Endometrium (tissue), 2 donors: ENCODE results near the gene BNC2.

ENCODE experiments used
- FAIRE-seq: peaks from 2 replicates; lab custom pipeline; 2012; peaks lifted over from hg19 to GRCh38; lab: Jason Lieb, UNC
- donor health status: control.
- donor health status: control.

BNC2 gene

GRCh38 chr9:16869882-16870595, 431 bp downstream of the BNC2 start:
- no peak for FAIRE-seq

- FAIRE-seq, result no peak
These were observed 1.2 kb downstream of the BNC2 start for GRCh38 chr9:16869131-16869881.

DNA sequence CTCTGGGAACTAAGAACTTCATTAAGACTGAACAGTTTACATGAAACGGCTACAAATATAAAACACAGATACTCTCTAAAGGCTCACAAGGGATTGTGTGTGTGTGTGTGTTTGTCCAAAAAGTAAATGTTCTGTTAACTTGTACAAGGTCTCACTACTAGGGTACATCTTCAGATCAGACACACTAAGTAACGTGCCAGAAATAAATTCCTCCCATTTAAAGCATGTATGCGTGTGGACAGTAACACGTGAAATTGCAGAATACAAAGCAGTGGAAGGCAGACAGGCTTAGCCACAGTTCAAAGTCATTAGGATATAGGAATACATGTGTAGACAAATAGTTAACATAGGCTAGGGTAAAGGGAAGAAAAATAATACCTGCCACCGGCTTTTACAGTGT, 1.8 kb downstream of the BNC2 start:
- no peak for FAIRE-seq

DNA sequence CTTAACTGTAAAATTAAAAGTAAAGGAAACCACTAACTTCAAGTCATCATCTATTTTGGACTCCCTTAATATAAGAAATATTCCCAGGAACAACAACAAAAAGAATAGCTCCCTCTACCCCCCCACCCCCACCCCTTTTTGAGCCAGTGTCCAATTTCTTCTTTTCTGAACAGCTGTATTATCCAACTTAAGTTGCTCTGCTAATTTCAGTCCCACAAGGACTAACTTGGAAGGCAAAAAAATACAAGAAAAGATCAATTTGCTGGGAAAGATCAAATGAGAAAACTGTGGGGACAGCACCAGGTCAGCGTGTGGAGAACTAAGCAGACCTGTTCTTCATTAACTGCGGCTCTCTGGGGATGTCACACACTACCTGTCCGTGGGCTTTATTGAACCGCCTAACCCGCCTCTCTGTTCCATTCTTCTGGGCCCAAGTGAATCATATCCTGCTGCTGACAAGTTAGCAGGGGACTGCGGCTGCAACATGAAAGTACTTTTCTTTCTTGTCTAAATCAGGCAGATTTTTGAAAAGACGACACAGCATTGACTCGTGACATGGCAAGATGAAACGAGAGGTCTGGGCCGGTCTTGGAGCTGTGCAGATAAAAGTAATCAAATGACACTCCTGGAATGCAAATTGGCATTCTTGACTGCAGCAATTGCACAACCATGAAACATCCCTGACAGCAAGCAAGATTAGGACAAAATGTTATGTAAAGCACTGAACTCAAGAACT, 2.7 kb downstream of the BNC2 start:
- FAIRE-seq, result no peak

DNA sequence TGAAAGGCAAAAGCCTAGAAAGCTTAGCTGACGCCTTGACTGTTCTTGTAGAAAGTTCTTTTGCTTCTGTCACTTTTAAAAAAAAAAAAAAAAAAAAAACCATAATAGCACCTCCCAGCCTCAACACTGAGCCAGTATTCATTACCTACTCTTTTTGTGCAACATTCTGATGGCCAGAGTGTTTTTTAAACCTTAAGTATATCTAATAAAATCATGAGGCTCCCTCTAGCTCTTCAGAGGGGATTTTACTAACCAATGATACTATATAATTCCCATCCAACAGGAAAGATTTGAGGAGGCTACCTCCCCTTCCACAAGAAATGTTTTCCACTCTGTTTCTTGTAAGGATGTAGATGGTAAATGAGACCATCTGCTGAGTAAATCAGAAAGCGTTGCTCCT, 3.9 kb downstream of the BNC2 start:
- FAIRE-seq, result peak; percentile 51

- no peak for FAIRE-seq
These were observed 5.6 kb downstream of the BNC2 start for GRCh38 chr9:16864649-16865434.

DNA sequence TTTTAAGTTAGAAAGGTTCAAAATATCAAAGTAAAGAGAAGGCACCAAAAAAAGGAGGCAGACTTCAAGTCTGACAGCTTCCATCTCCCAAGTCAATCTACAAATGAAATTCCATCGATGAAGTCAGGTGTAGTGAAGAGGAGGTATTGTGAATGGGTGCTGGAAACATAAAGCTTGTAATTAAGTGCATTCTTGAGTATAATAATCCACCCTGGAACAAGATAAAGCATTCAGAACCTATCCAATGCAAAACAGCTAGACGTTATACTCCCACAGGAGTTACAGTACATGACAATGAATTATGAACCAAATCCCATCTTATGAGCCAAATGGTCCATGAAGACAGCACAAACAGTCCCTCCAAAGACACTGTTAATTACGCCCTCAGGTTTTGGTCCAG, 22.3 kb downstream of the BNC2 start:
- no peak for FAIRE-seq

DNA sequence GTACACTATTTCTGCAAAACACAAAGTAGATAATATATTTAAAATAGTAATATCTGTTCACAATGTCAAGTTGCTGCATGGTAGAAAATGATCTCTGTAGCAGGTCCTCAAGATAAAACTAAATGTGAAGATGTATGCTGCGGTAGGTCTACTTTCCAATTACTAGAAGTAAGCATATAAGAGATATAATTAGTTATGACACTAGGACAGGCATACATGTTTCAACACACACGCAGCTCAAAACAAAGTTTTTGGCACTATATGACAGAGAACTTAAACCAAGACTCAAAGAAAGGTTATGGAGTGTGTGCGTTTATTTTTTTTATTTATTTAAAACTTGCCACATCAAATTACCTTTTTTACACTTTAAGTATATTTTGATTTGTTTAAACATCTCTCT, 23.5 kb downstream of the BNC2 start:
- FAIRE-seq, result no peak

DNA sequence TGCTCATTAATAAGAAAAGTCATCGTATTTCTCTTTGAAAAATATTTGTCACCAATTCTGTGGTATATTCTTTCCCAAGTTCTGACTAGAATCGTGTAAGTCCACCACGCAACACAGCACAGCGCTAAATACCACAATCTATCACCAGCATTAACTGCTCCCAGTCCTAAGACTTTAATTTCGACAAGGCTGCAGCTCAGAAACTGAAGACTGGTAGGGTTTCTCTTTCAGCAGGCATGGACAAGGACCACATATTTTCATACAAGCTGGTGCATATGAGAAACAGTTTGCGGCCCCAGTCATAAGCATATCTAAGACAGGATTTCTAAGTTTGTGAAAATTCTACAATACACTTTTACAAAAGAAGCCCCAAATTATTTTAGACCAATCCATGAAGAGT, 24.1 kb downstream of the BNC2 start:
- no peak for FAIRE-seq

GRCh38 chr9:16834817-16835216, 35.7 kb downstream of the BNC2 start:
- no peak for FAIRE-seq

DNA sequence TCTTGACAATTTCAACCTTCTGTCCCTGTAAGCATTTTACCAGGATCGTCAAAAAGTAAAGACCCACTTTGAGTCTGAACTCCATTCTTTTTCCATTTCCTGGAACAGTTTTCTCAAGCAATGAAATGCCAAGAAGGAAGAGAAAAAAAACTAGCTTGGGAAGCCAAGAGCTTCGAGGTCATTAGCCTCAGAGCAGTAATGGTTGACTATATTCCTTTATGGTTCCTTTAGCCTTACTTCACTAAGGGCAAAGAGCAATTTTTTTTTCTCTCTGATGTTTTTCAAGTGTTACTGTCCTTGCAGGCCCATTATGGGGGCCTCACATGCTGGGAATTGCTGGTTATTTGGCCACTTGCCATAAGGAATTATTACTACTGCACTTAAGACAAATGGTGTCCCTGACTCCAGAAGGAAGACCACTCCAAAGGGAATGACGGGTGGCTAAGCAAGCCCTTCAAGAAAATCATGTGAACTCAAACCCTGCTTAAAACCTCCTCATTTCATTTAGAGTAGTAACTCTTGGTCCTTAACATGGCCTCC, 37.1 kb downstream of the BNC2 start:
- FAIRE-seq, result no peak

- no peak for FAIRE-seq
These were observed 38.4 kb downstream of the BNC2 start for GRCh38 chr9:16832101-16832500.

DNA sequence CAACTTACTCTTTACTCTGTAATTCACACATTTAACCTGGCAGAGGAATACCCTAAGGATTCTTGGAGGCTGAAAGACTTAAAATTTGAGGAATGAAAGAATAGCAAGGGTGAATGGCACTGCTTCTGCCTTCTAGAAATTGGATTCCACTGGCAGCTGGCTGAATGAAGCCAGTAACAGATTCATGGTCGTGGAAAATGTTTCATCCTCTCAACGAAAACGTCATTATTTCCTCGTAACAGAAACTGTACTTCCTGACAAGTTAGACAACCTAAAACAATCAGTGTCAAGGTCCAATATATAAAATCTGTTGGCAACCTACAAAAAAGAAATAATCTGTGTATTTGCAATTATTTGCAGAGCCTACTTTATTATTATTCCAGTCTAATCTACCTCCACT, 39.7 kb downstream of the BNC2 start:
- no peak for FAIRE-seq

GRCh38 chr9:16828340-16829281, 41.9 kb downstream of the BNC2 start:
- FAIRE-seq, result peak; percentile 61

- FAIRE-seq, result no peak
These were observed 44.4 kb downstream of the BNC2 start for GRCh38 chr9:16825971-16826625.

- FAIRE-seq, result no peak
These were observed 45.1 kb downstream of the BNC2 start for GRCh38 chr9:16825331-16825725.

GRCh38 chr9:16824545-16825330, 45.7 kb downstream of the BNC2 start:
- FAIRE-seq, result no peak

GRCh38 chr9:16823906-16824305, 46.6 kb downstream of the BNC2 start:
- FAIRE-seq, result no peak

DNA sequence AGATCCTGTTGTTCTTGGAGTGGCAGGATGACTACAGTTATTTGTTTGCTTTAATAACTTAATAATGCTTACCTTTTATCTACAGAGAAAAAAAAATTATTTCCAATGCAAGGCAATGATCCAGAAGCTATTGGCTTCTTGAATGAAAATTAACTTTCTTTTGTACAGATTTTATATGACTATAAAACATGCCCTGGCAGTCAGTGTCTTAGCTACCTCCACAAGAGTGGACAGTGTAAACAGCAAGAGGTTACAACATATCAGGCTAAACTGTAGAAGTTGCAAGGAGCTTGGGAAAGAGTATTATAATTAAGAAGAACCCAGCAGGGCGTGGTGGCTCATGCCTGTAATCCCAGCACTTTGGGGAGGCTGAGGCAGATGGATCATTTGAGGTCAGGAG, 49.1 kb downstream of the BNC2 start:
- FAIRE-seq, result no peak

- FAIRE-seq, result no peak
These were observed 53.0 kb downstream of the BNC2 start for GRCh38 chr9:16817514-16817913.
